ENCODE measurements around the gene AK4. TPM values are rescaled to one million over a fixed set of nuclear protein-coding genes. Genes with fewer than 3 reads are reported as not detected.

The AK4 gene
- polyA plus RNA-seq, 1 donor = 16.5 TPM

DNA sequence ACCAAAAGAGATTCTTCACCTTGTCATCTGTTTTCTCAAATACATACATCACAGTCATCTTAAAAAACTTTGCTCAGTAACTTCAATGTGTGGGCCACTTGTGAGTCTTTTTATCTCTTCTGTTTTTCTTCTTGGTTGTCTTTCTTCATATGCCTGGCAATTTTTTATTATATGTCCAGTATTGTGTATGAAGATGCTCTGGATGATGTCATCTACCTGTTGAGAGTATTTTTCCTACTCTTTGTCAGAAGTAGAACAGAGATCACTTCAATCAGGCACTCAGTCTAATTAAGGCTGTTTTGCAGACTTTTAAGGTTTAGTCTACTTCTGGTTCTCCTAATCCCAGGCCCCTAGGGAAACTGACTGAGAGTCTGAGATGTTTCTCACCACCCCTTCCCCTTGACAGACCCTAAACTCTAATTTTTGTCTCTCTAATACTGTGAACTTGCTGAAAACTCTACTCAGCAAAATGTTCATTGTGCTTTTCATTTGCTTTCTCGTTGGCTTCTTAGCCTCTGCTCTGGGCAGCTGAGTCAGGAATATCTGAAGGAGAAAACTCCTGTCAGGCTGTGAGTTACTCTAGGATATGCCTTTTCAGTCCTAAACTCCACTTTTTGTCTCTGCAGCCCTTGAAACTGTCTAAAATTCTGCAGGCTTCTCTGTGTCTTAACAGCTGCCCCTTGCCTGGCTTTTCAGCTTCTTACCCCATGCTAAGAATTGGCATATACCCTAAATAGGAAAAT is 128.4 kb downstream of the AK4 start:
- Histone ChIP-seq H3K27me3 (ENCODE audit: control insufficient read depth, insufficient read depth, low read length) (no peaks in the 10 kb centered on the region), H3K9me3 (ENCODE audit: control insufficient read depth, low read depth, low read length) (no peaks in the 10 kb centered on the region), H3K36me3 (ENCODE audit: control insufficient read depth, insufficient read depth, low read length) (no peaks in the 10 kb centered on the region), H3K27ac (ENCODE audit: low read length) (no peak overlapping the region), H3K4me3 (ENCODE audit: low read length) (no peak overlapping the region), H3K4me1 (ENCODE audit: control insufficient read depth, insufficient read depth, low read length) (no peaks in the 10 kb centered on the region)
- no peak for DNase-seq
- WGBS (ENCODE audit: insufficient coverage, low lambda C conversion rate) = no CpG with 5 or more reads among the region's 1 CpG

DNA sequence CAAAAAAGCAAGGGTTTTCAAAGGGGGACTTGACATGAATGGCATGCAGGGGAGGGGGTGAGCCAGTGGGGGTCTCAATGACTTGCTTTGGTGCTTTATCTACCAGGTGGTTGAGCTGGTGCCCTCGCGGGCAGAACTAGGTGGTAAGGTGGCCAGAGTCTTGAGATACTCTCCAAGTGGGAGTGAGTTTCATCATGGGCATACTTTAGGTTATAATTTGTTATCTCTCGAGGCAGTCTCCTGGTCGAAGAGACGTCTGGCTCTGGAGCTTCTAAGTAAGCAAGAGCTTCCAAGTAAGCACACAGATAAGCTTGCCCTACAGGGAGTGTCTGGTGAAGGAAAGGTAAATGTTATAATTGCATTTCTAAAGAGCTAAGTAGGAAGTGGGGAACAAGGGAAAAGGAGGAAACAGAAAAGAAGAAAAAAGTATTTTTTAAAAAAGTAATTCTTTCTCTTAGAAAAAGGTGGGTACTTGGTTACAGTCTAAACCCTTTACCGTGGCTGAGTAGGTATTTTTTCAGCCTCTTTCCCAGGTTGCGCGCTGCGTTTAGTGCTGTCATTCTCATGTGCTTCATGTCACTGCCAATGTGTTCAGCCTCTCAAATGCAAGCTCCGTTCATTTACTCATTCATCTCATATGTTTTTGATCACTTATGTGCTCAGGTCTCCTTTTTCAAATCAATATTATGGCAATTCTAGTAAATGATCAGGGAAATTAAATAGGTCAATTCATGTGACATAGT is 129.8 kb downstream of the AK4 start:
- no peak for DNase-seq
- no peaks in the 10 kb centered on the region for H3K4me1 ChIP-seq (ENCODE audit: control insufficient read depth, insufficient read depth, low read length)
- H3K36me3 ChIP-seq (ENCODE audit: control insufficient read depth, insufficient read depth, low read length) = no peaks in the 10 kb centered on the region
- no peak overlapping the region for H3K27ac ChIP-seq (ENCODE audit: low read length)
- no peaks in the 10 kb centered on the region for H3K9me3 ChIP-seq (ENCODE audit: control insufficient read depth, low read depth, low read length)
- no peak overlapping the region for H3K4me3 ChIP-seq (ENCODE audit: low read length)
- 0% methylated on average over 1 of the region's 10 CpGs for WGBS (ENCODE audit: insufficient coverage, low lambda C conversion rate)
- no peaks in the 10 kb centered on the region for H3K27me3 ChIP-seq (ENCODE audit: control insufficient read depth, insufficient read depth, low read length)

DNA sequence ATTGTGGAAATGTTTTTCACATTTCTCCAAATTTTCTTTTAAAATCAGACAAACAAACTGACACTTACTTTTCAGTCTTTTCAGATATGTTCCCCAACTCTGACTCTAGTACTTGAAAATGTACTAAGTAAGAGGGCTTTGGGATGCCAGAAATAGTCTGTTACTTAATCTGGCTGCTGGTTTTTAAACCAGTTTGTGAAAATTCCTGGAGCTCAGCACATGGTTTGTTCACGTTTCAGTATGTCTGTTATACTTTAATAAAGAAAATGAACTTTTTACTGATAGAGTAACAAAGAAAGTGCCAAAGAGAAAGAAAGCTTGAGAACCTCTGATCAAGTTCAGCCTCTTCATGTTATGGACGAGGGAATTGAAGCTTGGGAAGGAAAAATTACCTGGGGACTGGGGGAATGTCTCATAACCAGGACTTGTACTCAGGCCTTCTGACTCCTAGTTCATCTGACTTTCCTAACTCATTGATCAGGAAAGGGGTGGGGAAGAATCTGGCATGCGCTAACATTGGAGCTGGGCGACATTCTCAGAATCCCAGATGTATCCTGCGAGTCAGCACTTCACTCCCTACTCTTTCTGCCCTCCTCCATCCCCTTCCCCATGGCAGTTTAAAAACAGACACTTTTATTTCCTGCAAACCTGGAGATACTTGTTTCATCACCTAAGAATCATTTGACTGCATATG is 130.5 kb downstream of the AK4 start:
- Histone ChIP-seq H3K4me1 (ENCODE audit: control insufficient read depth, insufficient read depth, low read length) (no peaks in the 10 kb centered on the region), H3K9me3 (ENCODE audit: control insufficient read depth, low read depth, low read length) (no peaks in the 10 kb centered on the region), H3K27ac (ENCODE audit: low read length) (no peak overlapping the region), H3K36me3 (ENCODE audit: control insufficient read depth, insufficient read depth, low read length) (no peaks in the 10 kb centered on the region), H3K27me3 (ENCODE audit: control insufficient read depth, insufficient read depth, low read length) (no peaks in the 10 kb centered on the region), H3K4me3 (ENCODE audit: low read length) (no peak overlapping the region)
- no peak for DNase-seq
- 60% methylated on average over 2 of the region's 5 CpGs for WGBS (ENCODE audit: insufficient coverage, low lambda C conversion rate)

DNA sequence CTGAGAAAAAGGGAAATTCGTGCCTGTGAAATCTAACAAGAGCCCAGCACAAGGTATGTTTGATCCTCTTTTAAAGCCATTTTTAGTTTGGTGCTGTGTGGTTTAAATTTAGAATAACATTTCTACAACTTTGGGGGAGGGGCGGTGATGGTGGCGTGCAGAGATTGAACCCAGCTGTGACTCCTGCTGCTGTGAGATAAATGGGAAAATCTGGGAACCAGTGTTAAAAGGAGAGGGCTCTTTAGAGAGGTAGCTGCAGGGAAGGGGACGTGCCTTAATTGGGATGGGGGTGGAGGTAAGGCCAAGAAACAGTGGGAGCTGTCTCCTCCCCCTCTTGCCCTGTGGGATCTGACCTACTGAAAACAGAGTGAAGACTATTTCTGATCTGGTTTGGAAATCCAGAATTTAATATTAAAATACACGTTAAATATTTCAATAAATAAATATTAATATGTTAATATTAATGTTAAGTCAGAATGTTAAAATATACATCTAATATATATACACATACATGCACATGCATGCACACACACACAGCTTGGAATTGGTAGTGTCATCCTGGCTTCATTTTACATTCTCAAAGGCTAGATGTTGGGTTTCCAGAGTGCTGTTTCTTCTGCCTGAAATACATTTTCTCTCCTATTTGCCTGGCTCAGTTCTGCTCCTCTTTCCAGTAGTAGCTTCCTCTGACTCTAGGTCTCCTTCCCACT is 131.2 kb downstream of the AK4 start:
- no peak for DNase-seq
- Histone ChIP-seq H3K9me3 (ENCODE audit: control insufficient read depth, low read depth, low read length) (no peaks in the 10 kb centered on the region), H3K4me1 (ENCODE audit: control insufficient read depth, insufficient read depth, low read length) (no peaks in the 10 kb centered on the region), H3K27me3 (ENCODE audit: control insufficient read depth, insufficient read depth, low read length) (no peaks in the 10 kb centered on the region), H3K4me3 (ENCODE audit: low read length) (no peak overlapping the region), H3K36me3 (ENCODE audit: control insufficient read depth, insufficient read depth, low read length) (no peaks in the 10 kb centered on the region), H3K27ac (ENCODE audit: low read length) (no peak overlapping the region)
- no CpG with 5 or more reads among the region's 5 CpGs for WGBS (ENCODE audit: insufficient coverage, low lambda C conversion rate)

Other genes starting within 250 kb of the AK4 start
- 69.1 TPM for gene JAK1, start 181.7 kb upstream of the AK4 start, polyA plus RNA-seq
- 8.6 TPM for gene DNAJC6, start 161.3 kb downstream of the AK4 start, polyA plus RNA-seq